Memory B cell (primary cell): ENCODE data around the gene TTYH2.
"Not testable (repeated sequence)": the region's sequence is repeated elsewhere in the genome, so short reads cannot be mapped to it uniquely, and the experiment has no call there.

Experiments used
- ATAC-seq: fragments of 150-1000 bp; cut with Tn5 transposase; 2 replicates; pipeline ENCODE4 v1.10.0; 2021; ENCODE audit warnings: low read depth, mild to moderate bottlenecking, moderate library complexity
- DNase-seq, 2 donors: peaks; one replicate each; pipeline ENCODE4 v3.0.0; 2022; ENCODE audit warnings: low spot score in 2 of 2
- H3K27ac Mint-ChIP-seq: one replicate; pipeline ENCODE4 v1.8.0; 2022; ENCODE audit warnings: mild to moderate bottlenecking, moderate library complexity, mixed read lengths
- H3K27me3 Mint-ChIP-seq: one replicate; pipeline ENCODE4 v1.8.0; 2022; ENCODE audit warnings: mixed read lengths
- H3K36me3 Mint-ChIP-seq: one replicate; pipeline ENCODE4 v1.8.0; 2022; ENCODE audit warnings: mild to moderate bottlenecking, mixed read lengths
- H3K4me1 Mint-ChIP-seq: one replicate; pipeline ENCODE4 v1.8.0; 2022; ENCODE audit warnings: mixed read lengths
- H3K4me3 Mint-ChIP-seq: one replicate; pipeline ENCODE4 v1.8.0; 2022; ENCODE audit warnings: mild to moderate bottlenecking, moderate library complexity, mixed read lengths
- H3K9me3 Mint-ChIP-seq: one replicate; pipeline ENCODE4 v1.8.0; 2022; ENCODE audit warnings: mixed read lengths

Gene TTYH2

GRCh38 chr17:74277935-74278334 lies 64.6 kb downstream of the TTYH2 start:
- Mint-ChIP-seq H3K27me3 (peaks cover 17% of the 10 kb centered on the region), H3K4me1 (peaks cover 9% of the 10 kb centered on the region), H3K27ac (no peak overlapping the region), H3K36me3 (no peaks in the 10 kb centered on the region), H3K9me3 (no peaks in the 10 kb centered on the region), H3K4me3 (no peak overlapping the region)
- DNase-seq (no peak), ATAC-seq (no peak)

- H3K4me3 Mint-ChIP-seq, H3K36me3 Mint-ChIP-seq, H3K27me3 Mint-ChIP-seq, H3K4me1 Mint-ChIP-seq, ATAC-seq, DNase-seq, H3K27ac Mint-ChIP-seq, H3K9me3 Mint-ChIP-seq: not testable (repeated sequence)
Measured at GRCh38 chr17:74279617-74280016, 66.2 kb downstream of the TTYH2 start.

- peaks cover 8% of the 10 kb centered on the region for H3K27me3 Mint-ChIP-seq
Measured at GRCh38 chr17:74280093-74280513, 66.7 kb downstream of the TTYH2 start.

GRCh38 chr17:74281799-74282198 lies 68.4 kb downstream of the TTYH2 start:
- H3K36me3 Mint-ChIP-seq = no peaks in the 10 kb centered on the region
- H3K9me3 Mint-ChIP-seq = no peaks in the 10 kb centered on the region
- DNase-seq (no peak), ATAC-seq (no peak)
- H3K4me1 Mint-ChIP-seq = peaks cover 3% of the 10 kb centered on the region
- peaks cover 3% of the 10 kb centered on the region for H3K27me3 Mint-ChIP-seq
- no peak overlapping the region for H3K4me3 Mint-ChIP-seq
- H3K27ac Mint-ChIP-seq = no peak overlapping the region

More at GRCh38 chr17:74280093-74280513, 66.7 kb downstream of the TTYH2 start:
- Mint-ChIP-seq H3K36me3 (no peaks in the 10 kb centered on the region), H3K27ac (no peak overlapping the region), H3K4me1 (peaks cover 3% of the 10 kb centered on the region), H3K9me3 (no peaks in the 10 kb centered on the region), H3K4me3 (no peak overlapping the region)
- DNase-seq (no peak), ATAC-seq (peak; percentile 73)

GRCh38 chr17:74282274-74282586 lies 68.9 kb downstream of the TTYH2 start:
- not testable (repeated sequence) for H3K36me3 Mint-ChIP-seq, H3K27me3 Mint-ChIP-seq, H3K4me3 Mint-ChIP-seq, H3K4me1 Mint-ChIP-seq, H3K9me3 Mint-ChIP-seq, H3K27ac Mint-ChIP-seq, DNase-seq, ATAC-seq

- H3K9me3 Mint-ChIP-seq = no peaks in the 10 kb centered on the region
- ATAC-seq (no peak), DNase-seq (no peak)
- peaks cover 3% of the 10 kb centered on the region for H3K27me3 Mint-ChIP-seq
- H3K36me3 Mint-ChIP-seq = no peaks in the 10 kb centered on the region
- H3K4me3 Mint-ChIP-seq = no peak overlapping the region
- H3K27ac Mint-ChIP-seq = no peak overlapping the region
- H3K4me1 Mint-ChIP-seq = peaks cover 6% of the 10 kb centered on the region
Measured at GRCh38 chr17:74282587-74283370, 69.4 kb downstream of the TTYH2 start.

- Mint-ChIP-seq H3K9me3 (no peaks in the 10 kb centered on the region), H3K4me1 (peaks cover 6% of the 10 kb centered on the region), H3K27ac (no peak overlapping the region), H3K4me3 (no peak overlapping the region), H3K27me3 (peaks cover 3% of the 10 kb centered on the region), H3K36me3 (no peaks in the 10 kb centered on the region)
- no peak for ATAC-seq
- no peak for DNase-seq
Measured at GRCh38 chr17:74283371-74283673, 70.0 kb downstream of the TTYH2 start.

- ATAC-seq (no peak), DNase-seq (no peak)
- Mint-ChIP-seq H3K27me3 (peaks cover 5% of the 10 kb centered on the region), H3K4me3 (no peak overlapping the region), H3K36me3 (no peaks in the 10 kb centered on the region), H3K27ac (no peak overlapping the region), H3K4me1 (peaks cover 2% of the 10 kb centered on the region), H3K9me3 (no peaks in the 10 kb centered on the region)
Measured at GRCh38 chr17:74287031-74287602, 73.7 kb downstream of the TTYH2 start.

- no peak overlapping the region for H3K4me3 Mint-ChIP-seq
- no peak for DNase-seq
- H3K27ac Mint-ChIP-seq = no peak overlapping the region
- no peaks in the 10 kb centered on the region for H3K9me3 Mint-ChIP-seq
- peaks cover 2% of the 10 kb centered on the region for H3K4me1 Mint-ChIP-seq
- no peaks in the 10 kb centered on the region for H3K36me3 Mint-ChIP-seq
- ATAC-seq = no peak
- peaks cover 4% of the 10 kb centered on the region for H3K27me3 Mint-ChIP-seq
Measured at GRCh38 chr17:74288785-74289184, 75.4 kb downstream of the TTYH2 start.

GRCh38 chr17:74289688-74290087 lies 76.3 kb downstream of the TTYH2 start:
- DNase-seq = no peak
- Mint-ChIP-seq H3K4me3 (no peak overlapping the region), H3K36me3 (peaks cover under 1% of the 10 kb centered on the region), H3K27ac (no peak overlapping the region), H3K9me3 (peaks cover under 1% of the 10 kb centered on the region), H3K4me1 (peaks cover 2% of the 10 kb centered on the region), H3K27me3 (peaks cover 4% of the 10 kb centered on the region)
- no peak for ATAC-seq

- no peak for DNase-seq
- H3K27ac Mint-ChIP-seq = no peak overlapping the region
- peaks cover 2% of the 10 kb centered on the region for H3K9me3 Mint-ChIP-seq
- H3K4me1 Mint-ChIP-seq = peaks cover 2% of the 10 kb centered on the region
- peaks cover 7% of the 10 kb centered on the region for H3K27me3 Mint-ChIP-seq
- H3K4me3 Mint-ChIP-seq = no peak overlapping the region
- ATAC-seq = no peak
- peaks cover 3% of the 10 kb centered on the region for H3K36me3 Mint-ChIP-seq
Measured at GRCh38 chr17:74290340-74290739, 77.0 kb downstream of the TTYH2 start.

- Mint-ChIP-seq H3K4me1 (no peaks in the 10 kb centered on the region), H3K27me3 (peaks cover 9% of the 10 kb centered on the region), H3K4me3 (no peak overlapping the region), H3K27ac (no peak overlapping the region), H3K9me3 (peaks cover 2% of the 10 kb centered on the region), H3K36me3 (peaks cover 4% of the 10 kb centered on the region)
- DNase-seq (no peak), ATAC-seq (no peak)
Measured at GRCh38 chr17:74292495-74292894, 79.1 kb downstream of the TTYH2 start.

GRCh38 chr17:74295625-74296547 lies 82.5 kb downstream of the TTYH2 start:
- DNase-seq = no peak
- Mint-ChIP-seq H3K27ac (no peak overlapping the region), H3K4me1 (no peaks in the 10 kb centered on the region), H3K9me3 (peaks cover 2% of the 10 kb centered on the region), H3K27me3 (peaks cover 19% of the 10 kb centered on the region), H3K36me3 (peaks cover 5% of the 10 kb centered on the region), H3K4me3 (no peak overlapping the region)
- ATAC-seq = no peak

GRCh38 chr17:74296548-74296936 lies 83.2 kb downstream of the TTYH2 start:
- H3K9me3 Mint-ChIP-seq = peaks cover 2% of the 10 kb centered on the region
- peaks cover 3% of the 10 kb centered on the region for H3K4me1 Mint-ChIP-seq
- H3K27ac Mint-ChIP-seq = no peak overlapping the region
- no peak for DNase-seq
- peaks cover 19% of the 10 kb centered on the region for H3K27me3 Mint-ChIP-seq
- ATAC-seq = no peak
- no peak overlapping the region for H3K4me3 Mint-ChIP-seq
- H3K36me3 Mint-ChIP-seq = peaks cover 5% of the 10 kb centered on the region
